DMS 273 (cell line): ENCODE results near the gene TNFRSF25.
A peak's percentile ranks its signal among the peaks of the same experiment; 100 is the strongest.

Experiments
- DNase-seq: peaks from one replicate; lab custom pipeline; 2025; ENCODE audit not compliant: unreplicated experiment; lab: John Stamatoyannopoulos, UW

Gene TNFRSF25

DNA sequence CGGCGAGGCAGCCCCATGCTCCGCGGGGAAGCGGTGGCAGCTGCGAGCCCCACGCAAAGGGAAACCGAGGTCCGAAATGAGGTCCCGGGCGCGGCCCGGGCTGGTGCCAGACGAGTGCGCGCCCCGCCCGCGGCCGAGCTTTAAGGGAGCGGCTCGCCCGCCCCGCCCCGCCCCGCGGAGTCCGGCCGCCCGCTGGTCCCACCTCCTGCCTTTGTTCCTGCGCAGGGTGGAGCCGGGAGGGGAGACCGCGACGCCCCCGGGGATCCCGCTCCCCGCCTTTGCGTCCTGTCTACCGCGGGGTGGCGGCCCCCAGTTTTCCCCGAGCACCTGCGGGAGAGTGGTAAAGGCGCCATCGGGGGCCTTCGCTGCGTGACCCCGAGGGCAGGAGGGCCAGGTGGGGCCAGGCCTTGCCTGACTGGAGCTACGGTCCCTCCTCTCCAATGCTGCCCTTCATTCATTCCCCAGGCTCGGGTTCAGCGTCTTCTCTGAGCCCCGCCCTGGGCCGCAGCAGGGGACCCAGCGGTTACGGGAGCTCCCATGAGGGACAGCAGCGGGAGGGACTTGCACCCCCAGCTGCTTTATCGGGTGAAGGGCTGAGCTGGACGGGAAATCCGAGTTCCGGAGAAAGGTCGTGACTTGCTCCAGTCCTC is 46.0 kb downstream of the TNFRSF25 start, which contains the start of gene HES2:
HES2 (minus strand) TSS at position 116 of the 650 bp plus-strand sequence; CDS start at position 17, 99 bp downstream.
- peak; percentile 68 for DNase-seq

DNA sequence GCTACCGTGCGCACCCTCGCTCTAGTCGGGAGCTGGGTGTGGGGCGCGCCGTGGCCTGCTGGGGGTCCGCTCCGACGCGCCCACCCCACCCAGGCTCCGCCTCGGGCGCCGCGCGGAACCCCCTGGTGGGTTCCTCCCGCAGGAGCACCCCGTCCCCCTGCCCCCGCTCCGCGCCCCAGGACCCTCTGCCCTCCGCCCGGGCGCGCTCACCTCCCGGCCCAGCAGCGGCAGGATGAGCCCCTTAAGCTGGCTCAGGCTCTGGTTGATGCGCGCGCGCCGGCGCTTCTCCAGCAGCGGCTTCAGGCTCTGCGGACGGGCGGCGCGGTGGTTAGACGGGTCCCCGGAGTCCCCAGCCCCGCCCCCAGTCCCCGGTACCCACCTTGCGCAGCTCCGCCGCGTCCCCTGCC is 46.6 kb downstream of the TNFRSF25 start:
- peak; percentile 68 for DNase-seq

DNA sequence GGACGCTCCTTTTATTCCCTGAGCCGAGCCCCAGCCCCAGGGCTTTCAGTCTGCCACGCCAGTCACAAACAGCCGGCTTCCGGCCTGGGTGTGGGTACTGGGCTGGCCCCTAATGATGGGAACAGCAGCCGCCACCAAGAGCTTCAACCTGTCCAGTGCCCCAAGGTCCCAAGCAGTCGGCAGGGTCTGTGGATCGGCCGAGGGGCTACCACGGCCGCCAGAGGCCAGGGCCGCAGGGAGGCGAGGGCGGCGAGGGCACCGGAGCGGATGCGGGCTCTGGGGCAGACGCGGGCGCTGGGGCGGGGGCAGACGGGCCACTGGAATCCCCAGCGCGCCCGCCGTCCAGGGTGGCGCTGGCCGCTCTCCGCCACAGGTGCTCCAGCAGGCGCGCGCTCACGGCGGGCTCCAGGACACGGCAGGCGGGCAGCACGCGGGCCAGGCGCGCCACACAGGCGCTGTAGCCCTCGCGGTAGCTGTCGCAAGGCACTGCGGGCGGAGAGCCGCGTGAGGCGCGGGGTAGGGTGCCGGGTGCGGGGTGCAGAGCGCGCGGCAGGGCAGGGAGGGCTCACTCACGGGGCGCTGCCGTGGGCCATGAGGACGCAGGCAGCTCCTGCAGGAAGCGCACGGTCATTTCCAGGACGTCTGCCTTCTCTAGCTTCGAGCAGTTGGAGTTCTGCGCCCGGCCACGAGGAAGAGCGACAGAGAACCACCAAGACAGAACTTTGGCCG is 47.1 kb downstream of the TNFRSF25 start:
- peak; percentile 58 for DNase-seq

DNA sequence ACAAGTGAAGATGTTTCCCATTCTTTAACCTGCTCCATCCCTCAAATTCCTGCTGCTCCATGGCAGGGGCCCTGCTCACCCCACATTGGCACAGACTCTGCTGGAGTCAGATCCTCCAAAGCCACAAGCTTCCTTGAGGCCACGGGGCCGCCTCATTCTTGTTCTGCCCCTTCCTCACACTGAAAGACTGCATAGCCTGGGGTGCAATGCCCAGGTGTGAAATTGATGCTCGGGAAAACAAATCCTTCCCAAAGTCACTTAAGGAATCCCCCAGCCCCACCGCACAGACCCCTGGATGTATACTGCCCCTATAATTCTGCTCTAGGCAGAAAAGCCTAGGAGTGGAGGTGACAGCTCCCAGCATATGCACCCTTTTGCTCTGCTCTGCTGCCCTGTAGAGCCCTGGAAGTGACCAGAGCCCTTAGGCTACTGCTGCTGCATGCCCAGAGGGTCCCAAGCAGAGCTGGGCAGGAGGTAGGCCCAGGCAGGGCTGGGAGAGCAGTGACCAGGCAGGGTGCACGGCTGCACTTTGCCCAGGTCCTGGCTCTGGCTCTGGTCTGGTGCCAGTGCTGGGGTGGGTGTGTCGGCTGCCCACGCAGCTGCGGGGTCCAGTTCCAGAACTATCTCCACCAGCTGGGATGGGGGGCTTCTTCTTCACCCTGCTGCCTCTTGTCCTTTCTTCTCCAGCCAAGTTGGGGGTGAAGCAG is 47.9 kb downstream of the TNFRSF25 start:
- no peak for DNase-seq

DNA sequence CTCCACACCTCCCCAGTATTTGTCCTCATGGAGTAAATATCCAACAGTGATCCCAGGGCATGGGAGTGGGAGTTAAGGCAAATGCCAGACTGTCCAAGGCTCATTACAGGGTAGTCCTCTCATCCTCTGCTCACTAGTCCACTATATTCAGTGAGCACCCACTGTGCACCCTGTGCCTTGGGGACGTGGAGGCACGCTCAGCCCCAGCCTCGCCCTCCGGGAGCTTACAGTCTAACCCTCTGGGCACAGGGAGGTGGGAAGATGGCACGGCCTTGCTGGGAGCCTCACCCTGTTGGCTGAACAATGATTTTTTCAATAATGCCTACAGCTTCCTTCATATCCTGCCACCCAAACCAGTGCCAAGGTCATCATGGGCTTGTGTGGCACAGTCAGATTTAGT is 49.1 kb downstream of the TNFRSF25 start:
- DNase-seq: no peak

DNA sequence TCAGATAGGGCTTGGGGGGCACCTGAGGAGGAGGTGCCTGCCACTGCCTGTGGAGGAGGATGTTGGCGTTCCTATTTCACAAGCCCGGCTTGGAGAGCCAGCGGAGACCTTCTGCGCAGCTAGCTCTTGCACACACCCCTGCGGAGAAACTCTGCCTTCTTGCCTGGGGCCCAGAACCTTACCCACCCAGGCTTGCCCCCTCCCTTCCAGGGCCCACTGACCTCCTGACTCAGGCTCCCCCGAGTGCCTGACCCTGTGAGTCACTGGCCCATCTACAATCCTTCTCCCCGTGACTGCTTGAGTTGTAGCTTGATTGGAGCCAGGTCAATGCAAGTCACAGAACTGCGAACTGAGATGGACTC is 49.7 kb downstream of the TNFRSF25 start:
- no peak for DNase-seq

DNA sequence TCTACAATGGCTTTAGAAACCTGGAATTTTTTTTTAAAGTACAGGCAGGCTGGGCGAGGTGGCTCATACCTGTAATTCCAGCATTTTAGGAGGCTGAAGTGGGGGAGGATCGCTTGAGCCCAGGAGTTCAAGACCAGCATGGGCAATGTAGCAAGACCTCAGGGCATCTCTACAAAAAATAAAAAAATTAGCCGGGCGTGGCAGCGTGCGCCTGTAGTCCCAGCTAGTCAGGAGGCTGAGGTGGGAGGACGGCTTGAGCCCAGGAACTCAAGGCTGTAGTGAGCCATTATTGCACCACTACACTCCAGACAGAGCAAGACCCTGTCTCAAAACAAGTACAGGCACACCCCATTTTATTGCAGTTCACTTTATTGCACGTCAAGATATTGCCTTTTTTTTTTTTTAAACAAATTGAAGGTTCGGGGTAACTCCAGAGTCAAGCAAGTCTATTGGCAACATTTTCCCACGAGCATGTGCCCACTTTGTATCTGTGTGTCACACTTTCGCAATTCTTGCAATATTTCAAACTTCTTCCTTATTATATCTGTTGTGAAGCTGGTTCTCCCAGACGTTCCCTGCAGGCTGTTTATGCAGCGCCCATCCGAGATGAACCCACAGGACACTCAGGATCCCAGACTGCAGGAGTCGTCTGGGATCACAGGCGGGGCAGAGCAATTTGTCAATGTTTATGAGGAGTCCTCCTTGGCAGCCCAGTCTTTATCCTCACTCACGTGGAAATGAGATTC is 50.9 kb downstream of the TNFRSF25 start:
- no peak for DNase-seq

DNA sequence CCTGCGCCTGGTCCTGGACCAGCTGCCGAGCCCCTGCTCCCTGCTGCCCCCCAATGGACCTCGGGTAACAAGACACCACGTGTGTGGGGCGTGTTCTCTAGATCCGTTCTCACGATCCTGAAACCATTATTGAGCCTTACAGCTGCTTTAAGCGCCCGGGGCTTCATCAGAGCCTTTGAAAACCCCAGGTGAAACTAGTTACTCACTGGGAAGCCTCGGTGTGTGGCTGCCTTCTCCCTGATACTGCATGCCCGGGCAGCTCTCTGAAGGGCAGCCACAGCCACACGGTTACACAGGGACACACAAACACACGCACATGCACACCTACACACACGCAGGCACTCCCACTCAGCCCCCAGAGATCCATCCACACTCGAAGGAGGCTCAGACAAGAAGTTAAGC is 51.5 kb downstream of the TNFRSF25 start:
- DNase-seq: peak; percentile 82

DNA sequence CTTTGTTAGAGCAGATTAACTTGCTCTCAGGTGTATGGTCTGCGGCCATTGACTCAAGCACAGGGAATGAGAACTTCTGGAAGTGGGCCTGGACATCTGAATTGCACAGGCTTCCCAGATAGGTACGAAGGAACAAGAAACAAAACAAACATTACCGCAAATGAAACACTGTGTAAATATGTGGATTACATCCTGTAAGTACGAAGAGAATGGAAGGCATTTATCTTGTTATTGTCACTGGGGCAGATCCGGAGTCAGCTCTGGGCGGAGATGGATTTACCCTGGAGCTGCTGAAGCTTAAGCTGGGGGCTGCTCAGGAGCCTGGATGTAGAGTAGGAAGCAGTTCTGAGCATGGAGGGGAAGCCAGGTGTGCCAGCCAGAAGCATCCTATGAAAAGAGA is 53.1 kb downstream of the TNFRSF25 start:
- no peak for DNase-seq
